GM12891 (cell line): Measurements from ENCODE around the gene SULT1E1.

Experiments used
- DNase-seq: peaks from one replicate; pipeline ENCODE4 v3.0.0; 2011; ENCODE audit warnings: low spot score; ENCODE audit not compliant: insufficient read length
- FAIRE-seq: peaks from 2 replicates; lab custom pipeline; 2011; peaks lifted over from hg19 to GRCh38; lab: Jason Lieb, UNC
- PAX5 ChIP-seq: IDR thresholded peaks from 2 replicates; pipeline ENCODE4 v1.6.1; 2011; ENCODE audit warnings: low read length, moderate library complexity, mild to moderate bottlenecking; ENCODE audit not compliant: insufficient read depth, severe bottlenecking
- POLR2A ChIP-seq: IDR thresholded peaks from 2 replicates; pipeline ENCODE4 v1.6.1; 2011; ENCODE audit warnings: low read depth, low read length, control low read depth
- POLR2AphosphoS5 ChIP-seq: IDR thresholded peaks from 2 replicates; pipeline ENCODE4 v1.6.1; 2011; ENCODE audit warnings: low read depth, low read length, control low read depth
- POU2F2 ChIP-seq: IDR thresholded peaks from 2 replicates; pipeline ENCODE4 v1.6.1; 2011; ENCODE audit warnings: low read depth, mild to moderate bottlenecking, control low read depth, low read length, moderate library complexity
- SPI1 ChIP-seq: IDR thresholded peaks from 2 replicates; pipeline ENCODE4 v1.6.1; 2011; ENCODE audit warnings: low read depth, low read length, control low read depth
- TAF1 ChIP-seq: IDR thresholded peaks from 2 replicates; pipeline ENCODE4 v1.6.1; 2011; ENCODE audit warnings: low read depth, low read length, control low read depth

The SULT1E1 gene

DNA sequence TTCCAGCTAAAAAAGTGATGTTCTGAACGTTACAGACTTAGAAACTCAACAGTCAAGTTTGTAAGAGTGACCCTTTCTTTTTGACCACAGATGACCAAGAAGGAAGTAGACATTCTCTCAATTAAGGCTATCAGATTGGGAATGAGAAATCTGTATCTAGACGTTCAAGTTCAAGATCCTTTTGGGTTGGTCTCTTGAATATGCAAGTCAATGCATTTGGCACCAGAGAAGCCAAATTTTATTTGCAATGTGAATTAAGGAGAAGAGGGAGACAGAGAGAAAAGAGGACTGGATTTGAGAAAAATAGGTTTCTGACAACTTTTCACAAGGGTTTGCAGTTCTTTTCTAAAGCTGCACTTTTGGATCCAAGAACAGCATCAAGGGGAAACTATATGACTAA lies 17.5 kb upstream of the SULT1E1 start:
- TF ChIP-seq POU2F2, result no peak
- TF ChIP-seq SPI1, result no peak
- no peak for TF ChIP-seq POLR2AphosphoS5
- TF ChIP-seq POLR2A, result no peak
- TF ChIP-seq PAX5, result no peak
- no peak for TF ChIP-seq TAF1
- DNase-seq (no peak), FAIRE-seq (no peak)

DNA sequence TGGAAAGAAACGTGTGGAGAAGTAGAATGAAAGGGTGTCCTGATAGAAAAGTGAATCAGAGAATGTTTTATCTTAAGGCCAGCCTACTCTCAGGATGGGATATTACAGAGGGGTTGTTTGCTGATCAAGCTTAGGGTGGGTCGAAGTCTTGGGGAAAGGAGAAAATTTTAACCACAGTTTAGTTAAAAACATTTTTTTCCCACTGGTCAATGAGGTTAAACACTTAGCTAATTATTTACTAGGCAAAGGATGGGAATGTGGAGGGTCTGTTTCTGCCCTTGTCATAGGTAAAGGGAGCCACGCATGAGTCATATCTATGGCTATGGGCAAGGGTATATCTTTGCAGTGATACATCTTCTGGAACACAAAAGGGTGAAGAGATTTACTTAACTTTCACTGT lies 16.1 kb upstream of the SULT1E1 start:
- FAIRE-seq (no peak), DNase-seq (no peak)
- TF ChIP-seq PAX5 (no peak), POU2F2 (no peak), POLR2A (no peak), TAF1 (no peak), SPI1 (no peak), POLR2AphosphoS5 (no peak)

DNA sequence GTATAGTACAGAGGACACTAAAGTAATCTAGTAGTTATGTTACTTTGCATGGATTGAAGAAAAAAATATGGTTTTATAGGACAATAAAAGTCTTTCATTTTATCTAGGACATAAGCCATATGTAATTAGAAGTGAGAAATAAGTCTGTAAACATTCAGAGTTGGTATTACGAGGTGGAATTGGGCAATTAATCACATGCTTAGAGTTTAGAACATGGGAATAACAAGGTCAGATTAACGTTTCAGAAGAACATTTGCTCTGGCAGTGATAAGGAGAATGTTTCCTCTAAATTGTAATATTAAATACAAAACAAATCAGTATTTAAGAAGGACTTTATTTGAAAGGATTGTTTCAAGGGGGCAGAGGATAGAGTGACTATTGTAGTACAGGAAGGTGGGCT lies 15.6 kb upstream of the SULT1E1 start:
- DNase-seq (no peak), FAIRE-seq (no peak)
- TF ChIP-seq TAF1, result no peak
- no peak for TF ChIP-seq PAX5
- no peak for TF ChIP-seq POU2F2
- TF ChIP-seq SPI1, result no peak
- no peak for TF ChIP-seq POLR2A
- no peak for TF ChIP-seq POLR2AphosphoS5

DNA sequence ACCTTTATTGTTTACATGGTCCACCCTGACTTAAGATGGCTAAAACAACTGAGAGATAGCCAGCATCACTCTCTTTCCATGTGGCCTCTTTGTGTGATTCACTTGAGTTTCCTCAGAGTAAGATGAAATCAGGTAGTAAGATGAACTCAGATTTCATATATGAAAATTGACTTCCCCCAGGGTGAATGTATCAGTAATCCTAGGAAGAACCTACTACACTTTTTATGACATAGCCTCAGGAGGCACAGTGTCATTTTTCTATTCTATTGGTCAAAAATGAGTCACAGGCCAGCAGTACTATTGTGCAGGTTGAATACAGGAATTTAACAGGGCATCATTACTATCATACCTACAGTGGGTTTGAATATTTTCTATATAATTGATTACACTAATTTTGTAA lies 14.6 kb upstream of the SULT1E1 start:
- TF ChIP-seq POU2F2, result no peak
- TF ChIP-seq POLR2A, result no peak
- TF ChIP-seq TAF1, result no peak
- no peak for TF ChIP-seq PAX5
- TF ChIP-seq SPI1, result no peak
- TF ChIP-seq POLR2AphosphoS5, result no peak
- no peak for FAIRE-seq

DNA sequence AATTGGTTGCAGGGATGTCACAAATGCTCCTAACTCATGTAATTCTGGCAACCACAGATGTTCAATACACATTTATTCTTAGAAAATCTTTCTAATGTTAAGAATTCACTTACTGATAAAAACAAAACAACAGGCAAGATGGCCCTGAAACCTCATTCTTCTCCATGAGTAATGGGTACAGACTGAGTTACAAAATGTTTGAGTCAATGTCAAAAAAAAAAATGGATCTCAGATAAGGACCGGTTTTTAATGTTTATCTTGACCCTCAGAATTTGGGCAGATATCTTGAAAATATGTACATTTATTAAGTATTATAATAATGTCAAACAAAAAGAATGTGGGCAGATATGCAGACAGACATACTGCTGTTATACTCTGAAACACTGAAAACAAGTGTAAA lies 1.8 kb upstream of the SULT1E1 start:
- DNase-seq (no peak), FAIRE-seq (no peak)
- TF ChIP-seq PAX5 (no peak), POLR2AphosphoS5 (no peak), POU2F2 (no peak), SPI1 (no peak), POLR2A (no peak), TAF1 (no peak)

More for the DNA sequence above, 14.6 kb upstream of the SULT1E1 start:
- no peak for DNase-seq

DNA sequence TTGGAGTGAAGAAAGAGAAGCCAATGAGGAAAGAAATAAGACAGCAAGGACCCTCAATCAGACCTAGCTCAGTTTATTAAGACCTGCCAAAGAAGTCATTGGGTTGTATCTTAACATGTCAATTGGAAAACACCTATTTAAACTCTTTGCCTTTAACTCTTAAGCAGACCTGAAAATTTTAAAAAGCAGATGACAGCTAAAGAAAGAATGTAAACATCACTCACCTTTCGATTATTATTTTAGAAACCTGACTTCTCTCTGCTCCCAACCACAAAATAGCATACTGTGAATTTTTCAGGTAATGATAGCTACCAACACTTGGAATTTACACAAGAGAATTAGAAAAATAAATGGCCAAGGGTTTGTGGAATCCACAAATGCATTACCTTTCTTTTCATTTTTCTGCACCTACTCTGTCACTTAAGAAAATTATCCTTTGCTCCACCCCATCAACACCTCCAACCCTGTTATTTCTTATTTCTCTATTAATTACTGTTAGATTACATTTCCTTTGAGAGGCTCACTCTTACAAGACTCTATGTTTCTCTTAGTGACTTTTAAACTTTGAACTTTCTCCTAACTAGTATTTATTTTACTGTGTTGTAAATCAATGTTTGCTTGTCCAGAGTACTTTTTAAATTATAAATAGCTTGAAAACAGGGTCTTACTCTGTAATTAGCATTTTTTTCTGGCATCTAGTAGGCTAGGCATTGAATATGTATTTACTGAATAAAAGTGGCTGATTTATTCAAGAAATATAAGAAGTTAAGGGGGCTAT lies 765 bp upstream of the SULT1E1 start:
- DNase-seq, result no peak
- TF ChIP-seq POLR2AphosphoS5, result no peak
- no peak for TF ChIP-seq TAF1
- TF ChIP-seq POU2F2, result no peak
- TF ChIP-seq PAX5, result no peak
- no peak for FAIRE-seq

DNA sequence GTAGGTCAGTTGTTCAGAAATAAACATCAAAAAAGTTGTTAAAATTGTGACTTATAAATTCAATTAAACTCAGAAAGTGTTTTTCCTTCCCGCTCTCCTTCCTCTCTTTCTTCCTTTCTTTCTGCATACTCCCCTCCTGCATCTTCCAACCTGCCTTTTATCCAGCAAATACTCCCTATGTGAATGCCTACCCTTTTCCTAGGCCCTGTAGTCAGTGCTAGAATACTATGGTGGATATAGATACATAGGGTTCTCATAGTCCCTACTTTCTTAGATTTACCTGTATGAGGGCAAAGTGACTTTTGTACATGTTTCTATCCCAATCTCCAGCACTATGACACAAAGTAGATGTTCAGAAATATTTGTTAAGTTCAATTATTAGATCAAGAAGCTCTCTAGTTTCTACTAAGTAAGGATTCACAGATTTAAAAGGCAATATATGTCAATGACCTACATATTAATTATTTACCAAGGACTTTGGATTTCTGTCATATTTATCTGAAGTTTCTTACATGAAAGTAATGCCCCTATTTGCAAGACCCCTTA lies 732 bp downstream of the SULT1E1 start:
- DNase-seq (no peak), FAIRE-seq (no peak)
- no peak for TF ChIP-seq TAF1
- no peak for TF ChIP-seq POLR2A
- no peak for TF ChIP-seq POU2F2
- no peak for TF ChIP-seq PAX5
- TF ChIP-seq SPI1, result no peak
- no peak for TF ChIP-seq POLR2AphosphoS5

DNA sequence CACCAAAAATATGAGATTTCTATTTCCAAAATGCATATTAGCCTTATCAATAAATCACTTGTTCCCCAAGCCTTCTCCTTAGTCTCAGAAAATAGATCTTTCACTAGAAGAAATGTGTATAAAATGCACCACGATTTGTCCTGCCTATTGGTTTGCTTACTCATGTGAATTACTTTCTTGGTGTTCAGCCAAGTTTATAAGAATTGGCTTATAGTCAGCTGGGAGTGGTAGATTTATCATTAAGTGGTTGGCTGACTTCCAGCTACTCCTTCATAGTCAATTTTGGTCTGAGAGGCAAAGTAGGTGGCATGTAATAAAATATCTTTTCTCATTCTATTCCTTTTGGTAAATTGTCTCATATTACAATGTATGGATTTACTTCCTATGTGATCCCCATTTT lies 1.3 kb downstream of the SULT1E1 start:
- DNase-seq (no peak), FAIRE-seq (no peak)
- TF ChIP-seq TAF1, result no peak
- no peak for TF ChIP-seq POU2F2
- TF ChIP-seq POLR2A, result no peak
- TF ChIP-seq POLR2AphosphoS5, result no peak

DNA sequence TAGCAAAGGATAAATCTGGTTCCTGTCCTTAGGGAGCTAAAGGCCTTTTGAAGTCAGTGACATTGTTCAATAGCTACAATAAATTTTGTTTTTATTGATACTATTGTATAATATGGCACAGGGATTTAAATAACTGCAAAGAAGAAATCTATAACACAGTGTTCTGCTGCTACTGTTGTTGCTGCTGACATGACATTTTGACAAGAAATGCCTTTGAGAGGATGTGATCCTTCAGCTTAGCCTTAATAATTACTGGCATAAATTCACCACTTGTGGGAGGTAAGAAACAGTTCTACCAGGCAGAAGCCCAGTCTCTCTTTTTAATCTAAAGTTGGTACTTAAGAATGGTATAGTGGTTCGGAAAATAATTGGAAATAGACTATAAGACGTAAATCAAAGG lies 4.1 kb downstream of the SULT1E1 start:
- no peak for TF ChIP-seq TAF1
- TF ChIP-seq PAX5, result no peak
- TF ChIP-seq POLR2A, result no peak
- TF ChIP-seq SPI1, result no peak
- no peak for TF ChIP-seq POU2F2
- TF ChIP-seq POLR2AphosphoS5, result no peak
- DNase-seq (no peak), FAIRE-seq (no peak)

DNA sequence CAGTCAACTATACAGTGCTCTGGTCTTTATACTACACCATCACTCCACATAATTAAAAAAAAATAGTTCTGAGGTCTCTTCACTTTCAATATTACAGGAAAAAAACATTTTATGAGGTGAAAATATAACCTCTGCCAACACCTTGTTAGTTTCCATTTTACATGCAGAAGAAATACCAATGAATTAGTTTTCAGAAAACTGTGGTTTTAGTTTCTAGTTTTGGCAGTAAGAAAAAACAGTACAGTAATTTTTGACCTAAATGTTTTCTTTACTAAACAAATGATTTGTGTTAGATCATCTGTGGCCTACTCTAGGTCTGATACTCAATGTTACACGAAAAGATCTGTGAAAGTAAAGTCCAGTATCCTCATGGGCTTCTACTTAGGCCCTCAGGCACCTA lies 10.0 kb downstream of the SULT1E1 start:
- FAIRE-seq, result no peak
- DNase-seq, result no peak
- TF ChIP-seq SPI1 (no peak), POLR2AphosphoS5 (no peak), POU2F2 (no peak), POLR2A (no peak), PAX5 (no peak), TAF1 (no peak)
